RPMI7951 (cell line): ENCODE data around the gene ALG12. TPM values are rescaled to one million over a fixed set of nuclear protein-coding genes. Genes with fewer than 3 reads are reported as not detected.

Experiments
- total RNA-seq: library from RNA; depleted of rRNA; stranded (reverse); fragments of >200 nt; shearing (Covaris generic); gene quantifications from 2 replicates; pipeline ENCODE4 v1.2.3, GENCODE V29; 2014; rRNA removed

Gene ALG12
- total RNA-seq, 1 experiment from 2014 or later = 18.7 TPM

Other genes with a start within 250 kb of the ALG12 start
- gene BRD1, start 90.6 kb downstream of the ALG12 start, total RNA-seq = 7.2 and 8.2 TPM in 2 replicates
- gene ZBED4, start 64.6 kb downstream of the ALG12 start, total RNA-seq = 7.3 and 7.7 TPM in 2 replicates
- 49.7 and 56.7 TPM in 2 replicates for gene CRELD2, start 196 bp upstream of the ALG12 start, total RNA-seq
- 9.3 and 12.7 TPM in 2 replicates for gene PIM3, start 42.3 kb upstream of the ALG12 start, total RNA-seq
- gene IL17REL, start 94.3 kb upstream of the ALG12 start, total RNA-seq = not detected in 2 replicates
- not detected in 2 replicates for gene TTLL8, start 139.9 kb upstream of the ALG12 start, total RNA-seq
- gene MLC1, start 167.0 kb upstream of the ALG12 start, total RNA-seq = not detected in 2 replicates
- gene MOV10L1, start 171.6 kb upstream of the ALG12 start, total RNA-seq = 0.29 TPM in 1 of 2 replicates, not detected in the other